Kidney (tissue), 14 donors: ENCODE measurements around the gene CASP2. TPM values are rescaled to one million over a fixed set of nuclear protein-coding genes. Genes with fewer than 3 reads are reported as not detected.

Experiments used
- DNase-seq, 5 donors: peaks; one replicate each; pipeline ENCODE4 v3.0.0-alpha.2; 2013 to 2020
- FAIRE-seq: peaks from 2 replicates; lab custom pipeline; 2012; peaks lifted over from hg19 to GRCh38; lab: Jason Lieb, UNC
- H3K27ac ChIP-seq, 2 donors: one replicate each; pipeline ENCODE4 v1.7.0; 2013; ENCODE audit warnings: low read depth in 2 of 2, low read length in 2 of 2, inconsistent platforms in 1 of 2
- H3K27me3 ChIP-seq: one replicate; pipeline ENCODE4 v1.7.1; 2013; ENCODE audit warnings: low read length, inconsistent platforms; ENCODE audit not compliant: control insufficient read depth, insufficient read depth
- H3K36me3 ChIP-seq, 3 donors: one replicate each; pipeline versions ENCODE4 v1.7.0 to v1.7.1; 2013; ENCODE audit warnings: low read length in 3 of 3, control low read depth in 1 of 3, inconsistent platforms in 1 of 3; ENCODE audit not compliant: insufficient read depth in 3 of 3, control insufficient read depth in 2 of 3
- H3K4me1 ChIP-seq, 3 donors: one replicate each; pipeline versions ENCODE4 v1.7.0 to v1.7.1; 2013; ENCODE audit warnings: low read length in 3 of 3, inconsistent platforms in 1 of 3, low read depth in 1 of 3; ENCODE audit not compliant: control insufficient read depth in 2 of 3, insufficient read depth in 2 of 3
- H3K4me3 ChIP-seq, 3 donors: one replicate each; pipeline versions ENCODE4 v1.7.0 to v1.8.1; 2013; ENCODE audit warnings: low read length in 3 of 3, control low read depth in 1 of 3, inconsistent platforms in 1 of 3
- H3K9ac ChIP-seq, 3 donors: one replicate each; pipeline versions ENCODE4 v1.7.0 to v1.7.1; 2013; ENCODE audit warnings: low read length in 3 of 3, control low read depth in 1 of 3, inconsistent platforms in 1 of 3
- H3K9me3 ChIP-seq, 3 donors: one replicate each; pipeline versions ENCODE4 v1.7.0 to v1.7.1; 2013; ENCODE audit warnings: low read length in 3 of 3, control low read depth in 1 of 3, inconsistent platforms in 1 of 3; ENCODE audit not compliant: control insufficient read depth in 2 of 3, insufficient read depth in 1 of 3
- intact Hi-C: fragments of 100-400 bp; cut with DNase I; formaldehyde crosslinking; loops from one replicate; pipeline ENCODE4 v1.11.1; 2022
- polyA plus RNA-seq: library from polyadenylated mRNA; stranded (reverse); fragments of 350-450 nt; fragmentation: Illumina TruSeq; extraction: RNeasy Lipid Tissue Mini Kit (QIAGEN cat#74804); gene quantifications from one replicate; pipeline ENCODE4 v1.2.3, GENCODE V29; 2014; ENCODE audit warnings: low read depth, low replicate concordance; ENCODE audit not compliant: insufficient read depth
- total RNA-seq: library from RNA; stranded (reverse); fragmentation: NEBNext Ultra II Directional; extraction: Animal tissue kit (Norgen Biotek cat#: 25700); gene quantifications from one replicate; pipeline ENCODE4 v1.2.1, GENCODE V29; 2021
- TF ChIP-seq, protein P1 (sequence below): IDR thresholded peaks from 3 replicates; pipeline ENCODE4 v1.5.1; 2012; ENCODE audit warnings: mild to moderate bottlenecking, moderate library complexity, borderline replicate concordance; ENCODE audit not compliant: insufficient read depth; ENCODE audit errors: extremely low read depth
- donor health status: control.
- donor health status: control.
- donor health status: control.
- donor health status: control.
- donor health status: control.
- donor health status: DM: yes; HTN: yes; CAD: no.
- donor health status: Normal renal cell carcinoma (clear cell type).

CASP2 gene
- total and polyA plus RNA-seq, 2 donors from 2014 or later, result 6.6 to 36.2 TPM

DNA sequence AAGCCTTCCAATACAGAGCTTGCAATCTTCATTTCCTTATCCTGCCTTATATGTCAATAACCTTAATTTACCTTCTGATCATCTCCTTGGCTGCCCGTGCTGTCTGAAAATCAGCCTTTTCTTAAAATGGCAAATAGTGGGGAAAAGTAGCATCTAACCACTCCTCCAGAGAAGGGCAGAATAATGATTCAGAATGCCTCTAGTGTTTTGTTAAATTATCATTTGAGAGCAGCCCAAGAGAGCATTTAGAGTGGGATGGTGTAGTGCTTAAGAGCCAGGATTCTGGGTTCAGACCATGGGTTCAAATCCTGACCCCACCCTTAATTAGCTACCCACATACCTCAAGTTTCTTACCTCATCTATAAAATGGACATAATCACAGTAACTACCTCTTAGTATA is 8.0 kb upstream of the CASP2 start:
- intact Hi-C loops, result no loop called here
- DNase-seq (no peak), FAIRE-seq (no peak)
- TF ChIP-seq, protein P1, sequence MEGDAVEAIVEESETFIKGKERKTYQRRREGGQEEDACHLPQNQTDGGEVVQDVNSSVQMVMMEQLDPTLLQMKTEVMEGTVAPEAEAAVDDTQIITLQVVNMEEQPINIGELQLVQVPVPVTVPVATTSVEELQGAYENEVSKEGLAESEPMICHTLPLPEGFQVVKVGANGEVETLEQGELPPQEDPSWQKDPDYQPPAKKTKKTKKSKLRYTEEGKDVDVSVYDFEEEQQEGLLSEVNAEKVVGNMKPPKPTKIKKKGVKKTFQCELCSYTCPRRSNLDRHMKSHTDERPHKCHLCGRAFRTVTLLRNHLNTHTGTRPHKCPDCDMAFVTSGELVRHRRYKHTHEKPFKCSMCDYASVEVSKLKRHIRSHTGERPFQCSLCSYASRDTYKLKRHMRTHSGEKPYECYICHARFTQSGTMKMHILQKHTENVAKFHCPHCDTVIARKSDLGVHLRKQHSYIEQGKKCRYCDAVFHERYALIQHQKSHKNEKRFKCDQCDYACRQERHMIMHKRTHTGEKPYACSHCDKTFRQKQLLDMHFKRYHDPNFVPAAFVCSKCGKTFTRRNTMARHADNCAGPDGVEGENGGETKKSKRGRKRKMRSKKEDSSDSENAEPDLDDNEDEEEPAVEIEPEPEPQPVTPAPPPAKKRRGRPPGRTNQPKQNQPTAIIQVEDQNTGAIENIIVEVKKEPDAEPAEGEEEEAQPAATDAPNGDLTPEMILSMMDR, result no peak
- H3K9ac ChIP-seq, result no peak overlapping the region
- H3K27me3 ChIP-seq, result no peaks in the 10 kb centered on the region
- H3K27ac ChIP-seq, result no peak overlapping the region
- peaks cover 9 to 16% (median 13%) of the 10 kb centered on the region in 3 donors for H3K4me1 ChIP-seq
- no peaks in the 10 kb centered on the region for H3K9me3 ChIP-seq
- H3K4me3 ChIP-seq, result no peak overlapping the region
- H3K36me3 ChIP-seq, result no peaks in the 10 kb centered on the region

DNA sequence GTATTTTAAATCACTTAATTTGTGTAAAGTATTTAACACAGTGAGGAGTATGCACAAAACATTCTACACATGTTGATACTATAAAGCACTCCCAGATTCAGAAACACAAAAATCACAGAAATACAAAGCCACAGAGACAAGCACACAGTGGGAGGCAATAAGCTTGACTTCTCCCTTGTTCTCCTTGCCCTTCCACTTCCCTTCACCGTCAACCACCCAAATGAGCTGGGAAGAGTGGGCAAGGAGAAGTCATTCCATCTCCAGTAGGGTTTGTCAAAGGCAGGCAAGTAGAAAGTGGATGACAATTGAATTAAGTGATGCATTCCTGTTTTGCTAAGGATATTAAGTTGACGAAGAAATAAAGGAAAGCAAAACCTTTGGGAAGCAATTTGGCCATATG is 7.6 kb upstream of the CASP2 start:
- FAIRE-seq, result no peak
- TF ChIP-seq, protein P1, result no peak
- peaks cover 9 to 20% (median 13%) of the 10 kb centered on the region in 3 donors for H3K4me1 ChIP-seq
- DNase-seq, result no peak
- no peaks in the 10 kb centered on the region for H3K9me3 ChIP-seq
- H3K27me3 ChIP-seq, result no peaks in the 10 kb centered on the region
- H3K36me3 ChIP-seq, result no peaks in the 10 kb centered on the region
- no peak overlapping the region for H3K9ac ChIP-seq
- intact Hi-C loops, result no loop called here
- no peak overlapping the region for H3K4me3 ChIP-seq
- H3K27ac ChIP-seq, result no peak overlapping the region

DNA sequence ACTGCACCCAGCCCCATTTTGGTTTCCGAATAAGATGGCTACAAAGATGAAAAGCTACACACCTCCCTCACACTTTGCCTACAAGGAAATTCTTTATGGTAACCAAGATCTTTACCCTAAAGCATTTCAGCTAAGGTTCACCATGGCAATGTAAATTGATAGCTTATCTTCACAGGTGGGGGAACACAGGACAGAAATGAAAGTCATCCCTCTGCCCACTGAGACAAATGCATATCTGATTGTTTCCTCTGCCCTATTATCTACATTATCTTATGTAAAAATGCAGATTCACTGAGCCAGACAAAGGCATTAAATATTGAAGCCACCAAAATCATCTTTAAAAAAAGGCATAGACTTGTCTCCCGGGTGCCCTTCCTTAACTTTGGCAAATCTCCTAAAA is 6.6 kb upstream of the CASP2 start:
- Histone ChIP-seq H3K27ac (no peak overlapping the region), H3K36me3 (no peaks in the 10 kb centered on the region), H3K4me1 (peaks cover 9 to 27% (median 13%) of the 10 kb centered on the region in 3 donors), H3K9ac (no peak overlapping the region), H3K4me3 (no peak overlapping the region), H3K9me3 (no peaks in the 10 kb centered on the region), H3K27me3 (no peaks in the 10 kb centered on the region)
- FAIRE-seq (no peak), DNase-seq (no peak)
- TF ChIP-seq, protein P1, result no peak
- intact Hi-C loops, result no loop called here

DNA sequence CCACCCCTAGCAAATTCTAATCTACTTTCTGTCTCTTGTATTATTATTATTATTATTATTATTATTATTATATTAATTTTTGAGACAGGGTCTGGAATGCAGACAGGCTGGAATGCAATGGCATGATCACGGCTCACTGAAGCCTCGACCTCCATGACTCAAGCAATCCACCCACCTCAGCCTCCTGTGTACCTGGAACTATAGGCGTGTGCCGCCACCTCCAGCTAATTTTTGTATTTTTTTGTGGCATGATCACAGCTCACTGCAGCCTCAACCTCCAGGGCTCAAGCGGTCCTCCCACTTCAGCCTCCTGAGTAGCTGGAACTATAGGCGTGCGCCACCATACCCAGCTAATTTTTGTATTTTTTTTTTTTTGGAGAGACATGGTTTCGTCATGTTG is 6.0 kb upstream of the CASP2 start:
- Histone ChIP-seq H3K4me1 (peaks cover 9 to 27% (median 13%) of the 10 kb centered on the region in 3 donors), H3K27ac (no peak overlapping the region), H3K9me3 (no peaks in the 10 kb centered on the region), H3K9ac (no peak overlapping the region), H3K4me3 (no peak overlapping the region), H3K36me3 (no peaks in the 10 kb centered on the region), H3K27me3 (no peaks in the 10 kb centered on the region)
- intact Hi-C loops, result no loop called here
- TF ChIP-seq, protein P1, result no peak
- DNase-seq, result no peak
- no peak for FAIRE-seq
